GM10248 (cell line): ENCODE data around the gene PLAAT5.

Experiments
- CTCF ChIA-PET: fragments of 300-600 bp; sonication (Branson Sonifier 250); formaldehyde crosslinking; extraction: SDS; loops from one replicate; lab custom pipeline; 2021; ENCODE audit warnings: antibody characterized with exemption; lab: Yijun Ruan, JAX
- POLR2A ChIA-PET: fragments of 350-650 bp; sonication (Branson Sonifier 250); formaldehyde crosslinking; extraction: SDS; loops from one replicate; lab custom pipeline; 2020; ENCODE audit warnings: antibody characterized with exemption; lab: Yijun Ruan, JAX
- DNase-seq: peaks from one replicate; pipeline ENCODE4 v3.0.0; 2012; ENCODE audit errors: extremely low spot score
- TF ChIP-seq, protein P1 (sequence below): IDR thresholded peaks from 2 replicates; pipeline ENCODE4 v1.5.1; 2012; ENCODE audit warnings: mild to moderate bottlenecking, low read depth; ENCODE audit errors: extremely low read depth, missing control alignments, control extremely low read depth

The PLAAT5 gene

DNA sequence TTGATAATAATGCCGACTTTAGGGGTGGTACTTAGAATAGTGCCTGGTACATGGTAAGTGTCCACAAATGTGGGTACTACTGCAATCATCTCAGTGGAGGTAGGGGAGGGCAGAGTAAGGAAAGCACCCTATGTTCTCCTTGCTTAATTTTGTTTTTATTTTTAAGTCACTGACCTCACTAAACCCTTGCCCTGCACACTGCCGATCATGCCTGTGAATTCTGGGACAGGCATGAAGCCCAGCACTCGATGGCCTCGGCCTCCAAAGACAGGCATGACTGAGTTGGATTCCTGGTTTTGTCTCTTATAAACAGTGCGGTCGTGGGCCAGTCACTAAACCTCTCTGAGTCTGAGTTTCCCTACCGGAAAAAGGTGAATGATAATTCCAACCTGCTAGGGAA lies 21.8 kb upstream of the PLAAT5 start:
- CTCF ChIA-PET, result no interaction called here
- TF ChIP-seq, protein P1, sequence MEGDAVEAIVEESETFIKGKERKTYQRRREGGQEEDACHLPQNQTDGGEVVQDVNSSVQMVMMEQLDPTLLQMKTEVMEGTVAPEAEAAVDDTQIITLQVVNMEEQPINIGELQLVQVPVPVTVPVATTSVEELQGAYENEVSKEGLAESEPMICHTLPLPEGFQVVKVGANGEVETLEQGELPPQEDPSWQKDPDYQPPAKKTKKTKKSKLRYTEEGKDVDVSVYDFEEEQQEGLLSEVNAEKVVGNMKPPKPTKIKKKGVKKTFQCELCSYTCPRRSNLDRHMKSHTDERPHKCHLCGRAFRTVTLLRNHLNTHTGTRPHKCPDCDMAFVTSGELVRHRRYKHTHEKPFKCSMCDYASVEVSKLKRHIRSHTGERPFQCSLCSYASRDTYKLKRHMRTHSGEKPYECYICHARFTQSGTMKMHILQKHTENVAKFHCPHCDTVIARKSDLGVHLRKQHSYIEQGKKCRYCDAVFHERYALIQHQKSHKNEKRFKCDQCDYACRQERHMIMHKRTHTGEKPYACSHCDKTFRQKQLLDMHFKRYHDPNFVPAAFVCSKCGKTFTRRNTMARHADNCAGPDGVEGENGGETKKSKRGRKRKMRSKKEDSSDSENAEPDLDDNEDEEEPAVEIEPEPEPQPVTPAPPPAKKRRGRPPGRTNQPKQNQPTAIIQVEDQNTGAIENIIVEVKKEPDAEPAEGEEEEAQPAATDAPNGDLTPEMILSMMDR, result no peak
- no peak for DNase-seq
- POLR2A ChIA-PET, result no interaction called here

DNA sequence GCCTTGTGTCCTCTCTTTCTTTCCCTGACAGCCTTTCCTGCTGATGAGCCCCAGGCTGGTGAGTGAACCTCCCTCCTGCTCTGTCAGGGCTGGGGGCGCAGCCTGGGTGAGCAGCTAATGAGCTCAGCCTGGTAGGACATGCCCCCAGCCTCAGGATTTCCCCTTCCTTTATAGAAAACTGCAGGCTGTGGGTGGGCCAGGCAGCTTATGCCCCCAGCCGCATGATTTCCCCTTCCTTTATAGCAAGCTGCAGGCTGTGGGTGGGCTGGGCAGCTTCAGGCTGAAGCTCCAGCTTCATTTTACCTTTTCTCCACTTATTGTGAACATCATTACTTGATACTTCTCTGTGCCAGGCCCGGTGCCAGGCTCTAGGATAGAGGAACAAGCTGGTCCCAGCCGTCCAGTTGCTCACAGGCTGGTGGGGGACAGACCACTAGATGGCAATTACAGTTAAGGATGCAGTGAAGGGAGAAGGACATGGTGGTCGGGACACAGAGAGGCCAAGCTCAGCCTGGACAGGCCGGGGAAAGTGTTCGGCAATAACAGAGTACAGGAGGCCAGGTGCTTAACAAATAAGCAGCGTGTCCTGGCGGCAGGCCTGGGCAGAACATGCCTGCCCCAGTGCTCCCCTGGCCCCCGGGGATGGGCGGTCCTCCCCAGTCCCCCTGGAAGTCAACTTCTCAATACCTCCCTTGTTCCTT lies 20.2 kb upstream of the PLAAT5 start:
- TF ChIP-seq, protein P1, result no peak
- peak; percentile 8 for DNase-seq
- ChIA-PET CTCF (interaction anchor here (0.6 to 3.1 kb wide), 3 partner anchors 21 to 32 kb away, joined by 3 to 14 read pairs (median 3); no protein-coding TSS in a partner anchor), POLR2A (no interaction called here)

GRCh38 chr11:63510360-63511047 lies 19.5 kb upstream of the PLAAT5 start:
- TF ChIP-seq, protein P1, result no peak
- ChIA-PET POLR2A (no interaction called here), CTCF (interaction anchor here (0.8 to 3.1 kb wide), 3 partner anchors 11 to 31 kb away, joined by 3 to 14 read pairs (median 3); no protein-coding TSS in a partner anchor)
- DNase-seq, result peak; percentile 11

- DNase-seq, result no peak
- ChIA-PET POLR2A (no interaction called here), CTCF (interaction anchor here (0.7 to 4.0 kb wide), 4 partner anchors 11 to 30 kb away, joined by 3 to 25 read pairs (median 8); no protein-coding TSS in a partner anchor)
- TF ChIP-seq, protein P1, result no peak
These were observed 17.8 kb upstream of the PLAAT5 start for GRCh38 chr11:63508745-63509144.

GRCh38 chr11:63508009-63508408 lies 17.0 kb upstream of the PLAAT5 start:
- POLR2A ChIA-PET, result no interaction called here

DNA sequence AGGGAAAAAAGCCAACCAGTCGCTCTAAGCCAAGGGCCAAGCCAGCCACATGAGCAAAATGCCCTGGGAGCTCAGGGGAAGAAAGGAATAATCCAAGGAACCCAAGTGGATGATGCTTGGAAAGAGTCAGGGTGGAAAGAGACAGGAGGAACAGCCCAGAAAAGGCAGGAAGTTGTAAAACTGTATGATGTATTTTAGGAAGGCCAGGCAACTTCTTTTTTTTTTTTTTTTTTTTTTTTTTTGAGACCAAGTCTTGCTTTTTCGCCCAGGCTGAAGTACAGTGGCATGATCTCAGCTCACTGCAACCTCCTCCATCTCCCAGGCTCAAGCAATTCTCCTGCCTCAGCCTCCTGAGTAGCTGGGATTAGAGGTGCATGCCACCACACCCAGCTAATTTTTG lies 16.5 kb upstream of the PLAAT5 start:
- ChIA-PET POLR2A (no interaction called here), CTCF (interaction anchor here (0.7 to 4.0 kb wide), 6 partner anchors 13 to 484 kb away, joined by 3 to 25 read pairs (median 3); no protein-coding TSS in a partner anchor)
- TF ChIP-seq, protein P1, result no peak

More at GRCh38 chr11:63508009-63508408, 17.0 kb upstream of the PLAAT5 start:
- TF ChIP-seq, protein P1, result peak; percentile 36
- CTCF ChIA-PET, result interaction anchor here (0.7 to 4.0 kb wide), 5 partner anchors 13 to 485 kb away, joined by 3 to 25 read pairs (median 3); no protein-coding TSS in a partner anchor
- DNase-seq, result peak; percentile 41

More for the DNA sequence above, 16.5 kb upstream of the PLAAT5 start:
- DNase-seq, result no peak
